Measurements from ENCODE around the gene DSCAML1.
A peak's percentile ranks its signal among the peaks of the same experiment; 100 is the strongest.
"Not testable (repeated sequence)": the region's sequence is repeated elsewhere in the genome, so short reads cannot be mapped to it uniquely, and the experiment has no call there.

Gene DSCAML1

DNA sequence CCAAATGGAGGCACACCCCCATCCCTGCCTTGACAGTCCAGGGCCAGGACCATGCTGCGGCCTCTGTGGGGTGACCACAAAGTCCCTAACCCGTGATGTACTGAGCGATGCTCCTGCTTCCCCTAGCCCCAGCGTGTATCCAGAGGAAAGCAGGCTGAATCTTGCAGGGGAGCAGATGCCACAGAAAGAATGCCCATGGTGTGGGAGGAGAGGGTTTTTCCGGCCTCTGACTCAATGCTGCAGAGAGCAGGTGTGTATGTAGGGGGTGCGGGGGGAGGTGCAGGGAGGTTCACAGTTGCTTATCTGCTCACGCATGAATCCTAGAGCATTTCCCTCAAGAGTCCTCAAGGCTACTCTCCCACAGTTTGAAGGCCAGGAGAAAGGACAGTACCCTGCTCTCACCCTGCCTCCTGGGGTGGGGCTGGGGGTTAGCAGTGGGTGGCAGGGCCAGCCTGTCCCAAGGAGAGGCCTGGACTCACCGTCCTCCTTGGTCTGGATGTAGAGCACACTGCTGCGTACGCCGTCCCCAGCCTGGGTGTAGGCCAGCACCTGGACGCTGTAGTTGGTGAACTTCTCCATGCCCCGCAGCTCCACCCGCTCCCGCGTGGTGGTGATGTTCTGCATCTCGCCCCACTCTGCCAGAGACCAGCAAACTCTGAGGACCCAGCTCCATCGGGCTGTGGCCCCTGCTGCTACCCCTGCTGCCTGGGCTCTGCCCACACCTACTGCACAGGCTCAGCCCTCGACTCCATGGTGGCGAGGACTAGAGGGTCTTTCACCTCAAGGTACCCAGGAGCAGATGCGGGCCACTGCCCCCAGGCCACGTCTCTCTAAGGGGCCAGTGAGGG, 338.5 kb downstream of the DSCAML1 start:
- DNase-seq = no peak

DNA sequence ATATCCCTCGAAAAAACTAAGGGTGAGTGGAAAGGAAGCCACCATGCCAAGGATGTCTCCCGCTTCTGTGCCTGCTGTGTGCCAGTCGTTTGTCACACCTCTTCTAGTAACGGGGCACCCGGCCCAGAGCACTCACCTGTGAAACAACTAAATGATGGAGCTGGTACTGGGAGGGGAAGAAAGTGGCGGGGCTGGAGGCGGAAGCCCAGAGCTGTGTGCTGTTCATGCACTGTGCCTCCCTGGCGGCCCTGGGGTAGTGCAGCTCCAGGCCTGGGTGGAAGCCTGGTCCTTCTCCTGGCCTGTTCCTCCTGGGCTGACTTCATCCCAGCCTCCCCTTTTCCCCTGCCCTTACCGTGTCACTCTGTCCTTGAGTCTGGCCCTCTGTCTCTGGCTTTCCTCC, 339.2 kb downstream of the DSCAML1 start:
- no peak for DNase-seq

DNA sequence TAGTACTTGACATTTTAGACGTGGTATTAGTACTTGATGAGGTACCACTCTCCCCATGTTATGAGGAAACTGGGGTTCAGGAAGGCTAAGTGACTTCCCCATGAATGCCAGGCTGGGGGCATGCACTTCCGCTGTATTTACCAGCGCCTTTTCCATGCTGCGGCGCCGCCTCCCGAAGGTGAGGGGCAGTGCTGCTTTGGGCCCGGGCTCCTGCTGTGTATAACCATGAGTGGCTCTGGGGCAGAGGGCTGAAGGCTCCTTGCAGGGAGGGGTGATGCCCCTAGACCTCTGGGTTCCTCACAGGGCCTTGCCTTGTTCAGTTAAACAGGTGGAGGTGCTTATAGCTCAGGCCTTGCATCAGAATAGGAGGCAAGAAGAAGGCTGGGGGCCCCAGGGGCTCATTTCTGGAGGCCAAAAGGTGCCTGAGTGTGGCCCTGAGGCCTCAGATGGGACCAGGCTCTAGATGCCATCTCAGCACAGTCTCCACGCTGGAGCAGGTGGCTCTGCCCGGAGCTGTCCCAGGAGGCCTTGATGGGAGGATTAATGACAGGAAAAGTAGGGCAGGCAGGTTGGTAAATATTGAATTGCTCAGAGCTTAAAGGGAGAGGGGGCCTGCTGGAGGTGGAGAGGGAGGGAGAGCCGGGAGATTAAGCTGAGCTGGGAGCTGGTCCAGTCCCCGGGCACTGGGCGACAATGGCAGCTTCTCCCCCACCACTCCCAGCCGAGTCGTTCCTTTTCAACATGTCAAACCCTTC, 339.8 kb downstream of the DSCAML1 start:
- no peak for DNase-seq

DNA sequence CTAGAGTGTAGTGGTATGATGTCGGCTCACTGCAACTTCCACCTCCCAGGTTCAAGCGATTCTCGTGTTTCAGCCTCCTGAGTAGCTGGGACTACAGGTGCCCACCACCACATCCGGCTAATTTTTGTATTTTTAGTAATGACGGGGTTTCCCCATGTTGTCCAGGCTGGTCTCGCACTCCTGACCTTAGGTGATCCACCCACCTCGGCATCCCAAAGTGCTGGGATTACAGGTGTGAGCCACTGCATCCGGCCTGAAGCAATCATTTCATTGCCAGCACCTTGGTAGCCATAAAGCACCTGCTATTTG, 340.3 kb downstream of the DSCAML1 start:
- DNase-seq = not testable (repeated sequence)

DNA sequence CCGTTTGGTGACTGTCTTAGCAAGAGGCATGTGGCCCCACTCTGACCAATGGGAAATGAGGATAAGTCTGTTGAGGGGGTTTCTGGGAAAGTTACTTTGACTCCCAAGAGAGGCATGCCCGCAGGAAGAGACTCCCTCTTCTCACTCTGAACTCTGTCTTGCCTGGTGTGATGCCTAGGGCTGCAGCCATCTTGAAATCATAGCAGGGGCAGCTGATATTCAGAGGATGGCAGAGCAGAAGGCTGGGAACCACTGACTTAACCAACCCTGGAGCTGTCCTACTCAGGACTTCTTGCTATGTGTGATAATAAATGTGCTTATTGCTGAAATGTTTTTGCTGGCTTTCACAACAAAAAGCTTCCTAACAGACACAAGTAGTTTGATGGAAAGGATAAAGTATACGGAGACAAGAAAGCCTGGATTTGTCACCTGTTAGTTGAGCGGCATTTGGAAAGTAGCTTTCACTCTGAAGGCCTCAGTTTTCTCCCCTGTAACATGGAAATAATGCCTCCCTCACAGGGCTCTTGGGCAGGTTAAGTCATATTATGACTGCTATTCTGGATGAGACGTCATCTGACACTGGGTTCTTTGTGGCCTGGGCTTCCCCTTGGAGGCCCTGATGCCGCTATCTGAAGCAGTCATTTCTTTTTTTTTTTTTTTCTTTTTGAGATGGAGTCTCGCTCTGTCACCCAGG, 340.8 kb downstream of the DSCAML1 start:
- DNase-seq = no peak

DNA sequence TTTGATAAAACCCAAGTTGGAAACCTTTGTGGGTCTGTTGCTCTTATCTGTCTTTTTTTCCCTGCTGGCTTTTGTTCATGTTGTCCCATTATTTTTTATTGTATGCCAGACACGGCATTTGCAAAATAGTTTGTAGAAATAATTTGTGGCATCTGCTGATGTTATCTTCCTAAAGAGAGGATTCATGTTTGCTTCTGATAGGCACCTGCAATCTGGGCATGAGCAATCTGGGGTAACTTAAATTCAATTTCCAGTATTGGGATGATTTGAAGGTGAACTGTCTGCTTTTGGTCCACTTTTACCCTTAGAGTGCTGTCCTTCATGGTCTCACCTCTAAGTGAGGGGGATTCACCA, 342.5 kb downstream of the DSCAML1 start:
- DNase-seq = no peak

DNA sequence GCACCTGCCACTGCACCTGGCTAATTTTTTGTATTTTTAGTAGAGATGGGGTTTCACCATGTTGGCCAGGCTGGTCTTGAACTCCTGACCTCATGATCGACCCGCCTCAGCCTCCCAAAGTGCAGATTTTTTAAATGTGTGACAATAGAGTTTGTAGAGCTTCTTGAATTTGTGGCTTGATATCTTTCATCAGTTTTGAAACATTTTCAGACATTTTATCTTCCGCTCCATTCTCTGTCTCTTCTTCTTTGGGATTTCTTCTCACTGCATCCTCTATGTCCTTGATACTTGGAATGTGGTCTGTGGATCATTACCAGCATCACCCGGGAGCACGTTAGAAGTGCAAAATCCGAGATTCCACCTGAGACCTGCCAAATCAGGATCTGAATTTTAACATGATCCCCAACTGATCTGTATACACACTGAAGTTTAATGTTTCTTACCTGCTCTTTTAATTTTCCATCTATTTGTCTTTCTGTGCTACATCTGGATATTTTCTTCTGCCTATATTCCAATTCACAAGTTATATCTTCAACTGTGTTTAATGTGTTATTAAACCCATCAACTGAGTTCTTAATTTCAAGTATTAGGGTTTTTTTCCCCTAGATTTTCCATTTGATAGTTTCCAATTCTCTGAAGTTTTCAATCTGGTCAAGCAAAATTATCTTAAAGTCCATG, 343.0 kb downstream of the DSCAML1 start:
- no peak for DNase-seq

DNA sequence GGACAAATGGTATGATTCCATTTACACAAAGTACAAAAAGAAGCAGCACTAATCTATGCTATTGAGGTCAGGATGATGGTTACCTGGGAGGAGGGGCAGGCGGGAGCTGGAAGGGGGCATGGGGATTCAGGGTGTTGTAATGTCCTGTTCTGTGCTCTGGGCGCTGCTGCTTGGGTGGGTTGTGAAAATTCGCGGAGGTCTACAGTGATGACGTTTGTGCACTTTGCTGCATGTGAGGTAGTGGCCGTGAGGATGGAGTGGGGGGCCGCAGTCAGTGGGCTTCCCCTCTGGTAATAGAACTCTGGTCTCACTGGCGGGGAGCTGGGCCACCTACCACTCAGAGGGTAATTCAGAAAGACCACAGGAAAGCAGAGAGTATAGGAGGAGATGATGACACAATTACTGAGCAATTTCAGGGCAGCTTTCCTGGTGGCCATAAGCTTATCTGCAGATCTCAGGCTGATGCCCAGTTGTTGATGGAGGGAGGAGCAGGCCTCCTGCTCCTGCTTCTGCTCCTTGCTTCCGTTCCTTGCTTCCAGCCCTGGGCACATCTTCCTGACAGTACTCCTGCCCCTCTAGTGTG, 347.8 kb downstream of the DSCAML1 start:
- no peak for DNase-seq

DNA sequence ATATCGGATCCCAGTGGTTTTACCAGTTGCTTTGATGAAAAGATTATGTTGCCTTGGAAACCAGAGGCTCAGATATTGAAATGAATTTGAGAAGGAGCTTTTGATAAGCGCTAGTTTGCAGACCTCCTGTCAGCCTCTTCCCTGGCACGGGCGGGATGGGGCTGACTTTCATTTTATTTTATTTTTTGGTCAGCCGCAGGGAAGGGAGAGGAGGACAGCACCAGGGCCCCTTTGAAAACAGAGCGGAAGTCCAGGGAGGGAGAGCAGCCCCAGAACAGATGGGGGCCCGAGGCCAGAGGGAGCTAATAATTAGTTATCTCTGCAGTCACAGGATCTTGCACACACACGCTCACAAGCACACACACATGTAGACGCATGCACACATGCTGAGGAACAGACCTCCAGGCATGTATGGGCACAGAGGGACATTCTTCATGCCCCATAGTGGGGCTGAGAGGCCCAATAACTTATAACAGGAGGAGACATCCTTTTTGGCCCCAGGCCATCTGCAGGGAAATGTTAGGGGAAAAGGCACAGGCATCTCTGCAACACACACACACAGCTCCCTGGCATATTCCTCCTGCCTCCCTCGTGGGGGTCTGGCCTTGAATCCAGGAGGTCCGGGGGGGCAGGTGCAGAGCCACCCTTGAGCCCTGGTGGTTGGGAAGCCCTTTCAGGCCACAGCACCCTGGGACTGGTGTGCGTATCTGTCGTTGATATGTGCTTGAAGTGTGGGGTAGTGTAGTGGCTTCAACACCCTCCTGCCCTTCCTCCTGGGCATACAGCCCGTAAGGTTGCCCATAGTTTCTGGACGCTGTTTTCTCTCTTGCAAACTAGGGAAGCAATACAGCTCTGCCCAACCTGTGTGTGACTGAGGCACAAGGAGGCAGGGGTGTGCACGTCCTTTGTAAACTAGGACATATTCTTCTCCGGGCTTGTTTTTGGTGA, 352.0 kb downstream of the DSCAML1 start:
- no peak for DNase-seq

DNA sequence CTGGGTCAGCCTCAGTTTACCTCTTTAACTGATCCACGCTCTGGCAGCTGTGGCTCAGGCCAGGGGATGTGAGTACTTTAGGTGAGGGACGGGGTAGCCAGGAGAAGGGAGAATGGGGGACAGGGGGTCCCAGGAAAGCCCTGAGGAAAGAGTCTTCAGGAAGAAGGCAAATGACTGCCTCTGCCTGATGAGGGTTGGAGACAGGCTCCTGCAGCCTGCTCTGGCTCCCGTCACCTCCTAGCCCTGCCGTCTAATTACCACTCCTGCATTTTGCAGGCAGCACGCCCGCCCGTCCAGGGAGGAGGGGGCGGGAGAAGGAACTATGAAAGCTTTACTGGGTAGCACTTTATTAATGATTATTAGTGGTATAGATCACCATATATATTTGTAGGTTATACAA, 352.8 kb downstream of the DSCAML1 start:
- no peak for DNase-seq

DNA sequence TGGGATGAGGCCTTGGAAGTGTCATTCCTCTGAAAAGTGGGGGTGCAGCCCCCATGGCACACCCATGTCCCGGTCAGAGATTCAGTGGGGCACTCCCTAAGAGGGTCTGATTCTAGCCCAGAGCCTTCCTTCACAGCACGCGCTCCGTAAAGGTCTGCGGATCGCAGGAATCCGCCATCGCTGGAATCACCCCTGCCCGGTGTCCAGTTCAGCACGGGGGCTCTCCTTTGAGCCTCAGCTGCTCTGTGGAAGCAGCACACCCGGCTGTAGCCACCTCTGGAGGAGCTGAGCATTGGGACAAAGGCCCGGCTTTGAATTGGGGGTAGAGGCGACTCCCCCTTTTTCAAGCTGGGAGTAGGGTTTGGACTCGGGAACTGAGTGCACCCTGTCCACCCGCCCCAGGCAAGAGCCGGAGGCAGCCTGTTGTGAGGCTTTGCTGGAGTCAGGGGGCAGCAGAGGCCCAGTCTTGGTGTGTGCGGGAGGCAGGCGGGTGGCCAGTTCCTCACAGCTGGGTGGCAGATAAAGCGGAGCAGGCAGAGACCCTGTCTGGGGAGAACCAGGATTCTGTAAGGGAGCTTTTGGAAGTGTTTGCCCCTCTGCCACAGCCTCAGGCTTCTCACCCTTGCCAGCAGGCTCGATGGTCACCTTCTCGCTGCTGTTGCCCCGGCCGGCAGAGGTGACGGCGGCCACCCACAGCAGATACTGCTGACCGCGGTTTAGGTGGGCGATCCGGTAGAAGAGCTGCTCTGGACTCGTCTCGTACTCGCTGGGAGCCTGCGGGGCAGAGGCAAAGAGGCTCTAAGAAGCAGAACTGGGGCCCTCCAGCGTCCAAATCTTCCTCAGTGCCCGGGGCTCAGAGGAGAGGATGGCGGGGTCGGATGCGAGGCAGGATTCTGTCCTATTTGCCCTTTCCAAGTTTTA, 353.5 kb downstream of the DSCAML1 start:
- peak; percentile 79 for DNase-seq

DNA sequence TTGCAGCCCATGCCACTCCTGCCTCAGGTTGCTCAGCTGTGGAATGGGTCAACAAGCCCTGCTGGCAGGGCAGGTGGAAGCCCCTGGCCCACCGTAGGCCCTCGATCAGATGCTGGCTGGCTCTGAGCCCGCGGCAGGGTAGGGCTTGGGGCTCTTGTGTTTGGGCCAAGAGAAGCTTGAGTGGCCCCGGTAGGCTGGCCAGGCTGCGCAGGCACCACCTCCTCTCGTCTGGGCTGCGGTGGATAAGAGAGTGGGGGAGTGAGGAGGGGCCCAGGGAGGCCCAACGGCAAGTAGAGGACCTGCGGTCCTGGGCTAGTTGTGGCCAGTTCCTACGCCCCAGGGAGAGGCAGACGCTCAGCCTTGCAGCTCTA, 354.2 kb downstream of the DSCAML1 start:
- peak; percentile 29 for DNase-seq

DNA sequence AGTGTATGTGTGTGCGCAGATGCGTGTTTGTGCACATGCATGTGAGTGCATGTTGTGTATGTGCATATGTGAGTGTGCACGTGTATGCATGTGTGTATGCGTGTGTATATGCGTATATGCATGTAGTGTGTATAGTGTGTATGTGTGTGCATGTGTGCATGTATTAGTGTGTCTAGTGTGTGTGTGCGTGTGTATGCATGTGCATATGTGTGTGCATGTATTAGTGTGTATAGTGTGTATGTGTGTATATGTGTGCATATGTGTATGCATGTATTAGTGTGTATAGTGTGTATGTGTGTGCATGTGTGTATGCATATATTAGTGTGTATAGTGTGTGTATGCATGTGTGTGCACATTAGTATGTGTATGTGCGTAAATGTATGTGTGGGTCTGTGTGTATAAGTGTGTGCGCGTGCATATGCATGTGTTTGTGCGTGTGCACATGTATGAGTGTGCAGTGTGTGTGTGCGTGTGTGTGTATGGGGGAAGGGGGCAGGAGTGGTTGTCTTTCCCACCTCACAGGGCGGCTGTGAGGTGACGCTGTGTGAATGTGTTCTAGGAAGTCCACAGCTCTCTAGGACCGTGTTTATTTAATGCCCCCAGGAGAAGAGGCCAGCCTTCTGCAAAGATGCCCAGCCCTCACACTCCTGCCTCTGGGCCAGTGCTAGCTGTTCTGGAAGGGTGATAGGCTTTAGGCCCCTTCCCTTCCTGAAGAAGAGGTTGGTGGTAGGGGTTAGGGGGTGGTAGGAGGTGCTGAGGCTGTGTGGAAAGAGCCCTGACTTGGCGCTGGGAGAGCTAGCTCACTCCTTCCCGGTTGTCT, 354.8 kb downstream of the DSCAML1 start:
- DNase-seq = no peak

DNA sequence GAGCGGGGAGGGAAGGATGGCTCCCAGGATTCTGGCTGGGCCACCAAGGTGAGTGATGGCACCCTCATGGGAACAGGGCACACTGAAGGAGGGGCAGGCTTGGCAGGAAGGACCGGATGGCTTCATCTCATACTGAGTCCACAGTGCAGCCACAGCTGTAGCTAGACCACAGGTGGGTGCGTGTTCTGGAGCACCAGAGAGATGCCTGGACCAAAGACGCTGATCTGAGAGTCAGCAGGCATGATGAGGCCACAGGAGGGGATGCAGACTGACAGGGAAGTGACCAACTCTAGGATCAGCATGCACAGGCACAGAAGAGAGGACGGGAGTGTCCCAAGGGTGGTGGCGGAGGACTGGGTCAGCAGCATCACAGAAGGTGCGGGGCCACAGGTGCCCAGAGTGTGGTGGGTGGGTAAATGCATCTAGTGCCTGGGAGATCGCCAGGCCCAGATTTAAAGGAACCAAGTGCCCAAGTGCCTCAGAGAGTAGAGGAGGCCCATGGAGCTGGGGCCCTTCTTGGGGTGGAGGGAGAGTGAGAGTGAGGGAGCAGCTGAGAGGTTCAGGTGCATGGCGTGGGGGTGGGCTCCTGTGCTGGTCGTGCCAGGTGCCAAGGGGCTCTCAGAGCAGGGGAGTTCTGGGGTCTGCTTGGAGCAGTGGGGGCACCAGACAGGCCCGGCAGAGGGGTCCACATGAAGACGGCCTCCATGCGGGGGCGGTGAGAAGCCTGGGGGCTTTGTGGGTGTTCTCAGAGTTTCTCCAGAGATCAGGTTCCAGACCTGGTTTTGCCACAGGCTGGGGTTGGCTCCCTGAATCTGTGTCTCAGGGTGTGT, 355.7 kb downstream of the DSCAML1 start:
- no peak for DNase-seq

DNA sequence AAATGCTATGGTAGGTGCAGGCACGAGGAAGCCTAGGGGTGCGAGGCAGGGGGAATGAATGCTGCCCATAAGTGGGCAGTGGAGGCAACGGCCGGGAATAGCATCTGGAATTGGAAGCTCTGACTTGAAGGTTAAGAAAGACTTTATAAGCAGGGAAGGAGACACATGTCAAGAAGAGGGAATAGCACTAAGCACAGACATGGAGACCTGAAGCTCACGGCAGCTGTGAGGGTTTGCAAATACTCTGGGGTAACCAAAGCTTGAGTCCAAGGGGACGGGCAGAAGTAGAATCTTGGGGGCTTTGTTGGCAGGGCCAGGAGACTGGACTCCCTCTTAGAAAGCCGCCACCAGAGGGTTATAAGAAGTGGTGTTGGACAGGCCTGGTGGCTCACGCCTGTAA, 356.8 kb downstream of the DSCAML1 start:
- DNase-seq = no peak

DNA sequence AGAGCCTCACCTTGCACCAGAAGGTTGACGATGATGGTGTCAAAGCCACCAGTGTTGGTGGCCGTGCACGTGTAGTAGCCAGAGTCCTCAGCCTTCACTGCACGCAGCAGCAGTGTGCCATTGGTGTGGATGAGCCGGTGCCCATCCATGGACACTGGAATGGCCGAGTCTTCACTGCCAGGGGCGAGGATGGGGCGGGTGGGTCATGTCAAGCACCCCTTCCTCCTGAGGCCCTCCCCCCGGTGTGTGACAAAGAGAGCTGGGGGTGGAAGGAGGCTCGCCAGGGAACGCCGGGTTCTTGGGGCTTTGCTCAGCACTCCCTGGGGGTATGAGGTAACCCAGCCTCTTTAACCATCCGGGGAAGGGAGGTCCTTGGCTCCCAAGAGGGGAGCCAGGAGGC, 357.8 kb downstream of the DSCAML1 start:
- DNase-seq = no peak

DNA sequence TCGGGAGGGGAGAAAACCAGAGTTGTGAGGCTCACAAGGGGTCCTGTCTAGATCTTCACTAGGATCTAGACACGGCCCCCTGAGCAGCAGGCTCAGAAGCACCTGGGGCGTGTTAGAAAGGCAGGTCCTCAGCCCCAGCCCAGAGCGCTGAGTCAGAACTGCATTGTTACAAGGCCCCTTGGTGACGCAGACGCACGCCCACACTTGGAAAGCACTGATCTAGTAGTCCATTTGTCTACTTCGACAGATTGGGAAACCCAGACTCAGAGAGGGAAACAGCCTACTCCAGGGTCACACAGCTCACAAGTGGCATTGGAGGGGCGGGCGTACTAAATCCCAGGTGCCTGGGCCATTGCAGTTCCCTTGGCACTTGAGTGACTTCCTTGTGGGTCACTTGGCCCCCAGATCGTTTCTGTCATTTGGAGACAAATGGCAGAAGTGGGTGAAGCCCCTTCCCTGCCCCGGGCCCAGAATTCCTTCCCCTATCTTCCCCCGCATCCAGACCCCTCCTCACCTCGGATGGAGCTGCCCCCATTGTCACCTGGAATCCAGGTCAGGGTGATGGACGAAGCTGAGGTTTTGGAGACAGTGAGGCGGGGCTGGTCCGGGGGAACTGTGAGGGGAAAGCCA, 358.5 kb downstream of the DSCAML1 start:
- DNase-seq = no peak

DNA sequence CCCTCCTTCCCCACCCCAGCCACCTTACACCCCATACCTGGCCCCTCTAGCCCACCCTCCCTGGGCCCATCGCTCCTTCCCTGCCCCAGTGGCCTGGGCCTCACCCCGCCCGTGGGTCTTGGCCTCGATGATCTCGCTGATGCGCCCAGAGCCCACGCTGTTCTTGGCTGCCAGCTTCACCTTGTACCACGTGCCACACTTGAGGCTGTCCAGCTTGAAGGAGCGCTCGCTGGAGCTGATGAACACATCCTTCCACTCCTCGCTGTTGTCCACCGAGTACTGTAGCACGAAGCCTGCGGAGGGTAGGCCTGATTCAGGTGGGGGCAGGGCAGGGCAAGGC, 359.3 kb downstream of the DSCAML1 start:
- no peak for DNase-seq
